Prostate gland (tissue), 2 donors: ENCODE results near the gene SLC44A4. TPM values are rescaled to one million over a fixed set of nuclear protein-coding genes. Genes with fewer than 3 reads are reported as not detected.
"Not testable (repeated sequence)": the region's sequence is repeated elsewhere in the genome, so short reads cannot be mapped to it uniquely, and the experiment has no call there.

Experiments used
- DNase-seq: peaks from one replicate; pipeline ENCODE4 v3.0.0-alpha.2; 2019; ENCODE audit warnings: low spot score
- H3K27ac ChIP-seq, 2 donors: fragments of 200-600 bp; sonication (generic); 2 replicates each; pipeline ENCODE4 v1.5.1; 2017 to 2019
- H3K27me3 ChIP-seq: fragments of 200-600 bp; sonication (generic); replicated peaks from 2 replicates; pipeline ENCODE4 v1.5.1; 2019; ENCODE audit not compliant: insufficient read depth
- H3K36me3 ChIP-seq, 2 donors: fragments of 200-600 bp; sonication (generic); 1 replicate in 1 of 2; 2 replicates in 1 of 2; pipeline versions ENCODE4 v1.5.1 to v1.8.1; 2017 to 2019
- H3K4me1 ChIP-seq: fragments of 200-600 bp; sonication (generic); replicated peaks from 2 replicates; pipeline ENCODE4 v1.5.1; 2019
- H3K4me3 ChIP-seq, 2 donors: fragments of 200-600 bp; sonication (generic); 2 replicates each; pipeline ENCODE4 v1.5.1; 2017 to 2019
- H3K9me3 ChIP-seq: fragments of 200-600 bp; sonication (generic); 2 replicates; pipeline ENCODE4 v1.5.1; 2017
- POLR2A ChIP-seq: fragments of 450-650 bp; IDR thresholded peaks from one replicate; pipeline ENCODE4 v1.6.1; 2016; ENCODE audit warnings: antibody characterized with exemption, mild to moderate bottlenecking
- POLR2AphosphoS5 ChIP-seq: sonication (generic); formaldehyde crosslinking; IDR thresholded peaks from one replicate; pipeline ENCODE4 v1.6.1; 2017; ENCODE audit warnings: antibody characterized with exemption
- WGBS: methylation state at CpG from one replicate; pipeline ENCODE4 v1.1.5; 2018; 5-methylcytosine and 5-hydroxymethylcytosine counted together
- intact Hi-C: fragments of 100-400 bp; cut with DNase I; formaldehyde crosslinking; loops from one replicate; pipeline ENCODE4 v1.14.2; 2022
- total RNA-seq, 2 donors: library from RNA; depleted of rRNA; stranded (reverse); fragments of >200 nt; gene quantifications; one replicate each; pipeline ENCODE4 v1.1.0, GENCODE V29; 2016
- TF ChIP-seq, protein P1 (sequence below), 4 experiments: fragments of 200-600 bp in 2 of 4; fragments of 450-650 bp in 2 of 4; sonication (generic) in 2 of 4; IDR thresholded peaks; 1 replicate in 3 of 4; 2 replicates in 1 of 4; pipeline ENCODE4 v1.5.1; 2016 to 2019; ENCODE audit warnings: antibody characterized with exemption in 4 of 4, mild to moderate bottlenecking in 2 of 4, moderate library complexity in 2 of 4

SLC44A4 gene
- total RNA-seq, 2 donors from 2014 or later, result 125 to 332 TPM

DNA sequence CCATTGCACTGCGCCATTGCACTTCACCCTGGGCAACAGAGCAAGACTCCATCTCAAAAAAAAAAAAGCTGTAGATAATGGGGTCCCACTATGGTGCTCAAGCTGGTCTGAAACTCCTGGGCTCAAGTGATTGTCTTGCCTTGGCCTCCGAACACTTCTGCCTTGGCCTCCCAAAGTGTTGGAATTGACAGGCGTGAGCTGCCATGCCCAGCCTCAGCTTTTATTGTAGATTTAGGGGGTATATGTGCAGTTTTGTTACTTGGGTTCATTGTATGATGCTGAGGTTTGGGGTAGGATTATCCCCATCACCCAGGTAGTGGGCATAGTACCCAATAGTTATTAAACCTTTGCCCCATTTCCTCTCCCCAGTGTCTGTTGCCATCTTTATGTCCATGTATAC, 39.8 kb downstream of the SLC44A4 start:
- Histone ChIP-seq H3K9me3 (no peaks in the 10 kb centered on the region), H3K27ac (no peak overlapping the region), H3K27me3 (no peaks in the 10 kb centered on the region), H3K36me3 (peaks cover 0 to 3% of the 10 kb centered on the region in 2 donors), H3K4me3 (no peak overlapping the region), H3K4me1 (peaks cover 14% of the 10 kb centered on the region)
- WGBS, result 93% methylated on average over 3 of the region's 3 CpGs
- intact Hi-C loops, result no loop called here
- TF ChIP-seq, protein P1, sequence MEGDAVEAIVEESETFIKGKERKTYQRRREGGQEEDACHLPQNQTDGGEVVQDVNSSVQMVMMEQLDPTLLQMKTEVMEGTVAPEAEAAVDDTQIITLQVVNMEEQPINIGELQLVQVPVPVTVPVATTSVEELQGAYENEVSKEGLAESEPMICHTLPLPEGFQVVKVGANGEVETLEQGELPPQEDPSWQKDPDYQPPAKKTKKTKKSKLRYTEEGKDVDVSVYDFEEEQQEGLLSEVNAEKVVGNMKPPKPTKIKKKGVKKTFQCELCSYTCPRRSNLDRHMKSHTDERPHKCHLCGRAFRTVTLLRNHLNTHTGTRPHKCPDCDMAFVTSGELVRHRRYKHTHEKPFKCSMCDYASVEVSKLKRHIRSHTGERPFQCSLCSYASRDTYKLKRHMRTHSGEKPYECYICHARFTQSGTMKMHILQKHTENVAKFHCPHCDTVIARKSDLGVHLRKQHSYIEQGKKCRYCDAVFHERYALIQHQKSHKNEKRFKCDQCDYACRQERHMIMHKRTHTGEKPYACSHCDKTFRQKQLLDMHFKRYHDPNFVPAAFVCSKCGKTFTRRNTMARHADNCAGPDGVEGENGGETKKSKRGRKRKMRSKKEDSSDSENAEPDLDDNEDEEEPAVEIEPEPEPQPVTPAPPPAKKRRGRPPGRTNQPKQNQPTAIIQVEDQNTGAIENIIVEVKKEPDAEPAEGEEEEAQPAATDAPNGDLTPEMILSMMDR (IDR thresholded peaks at IDR 0.05), result no peak
- TF ChIP-seq POLR2A (no peak), POLR2AphosphoS5 (no peak)
- no peak for DNase-seq

DNA sequence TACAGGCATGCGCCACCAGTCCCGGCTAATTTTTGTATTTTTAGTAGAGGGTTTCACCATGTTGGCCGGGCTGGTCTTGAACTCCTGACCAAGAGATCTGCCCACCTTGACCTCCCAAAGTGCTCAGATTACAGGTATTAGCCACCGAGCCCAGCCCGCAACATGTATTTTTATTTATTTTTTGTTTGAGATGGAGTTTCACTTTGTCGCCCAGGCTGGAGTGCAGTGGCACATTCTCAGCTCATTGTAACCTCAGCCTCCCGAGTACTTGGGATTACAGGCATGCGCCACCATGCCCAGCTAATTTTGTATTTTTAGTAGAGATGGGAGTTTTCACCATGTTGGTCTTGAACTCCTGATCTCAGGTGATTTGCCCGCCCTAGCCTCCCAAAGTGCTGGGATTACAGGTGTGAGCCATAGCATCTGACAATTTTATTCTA, 40.7 kb downstream of the SLC44A4 start:
- WGBS, result 87% methylated on average over 9 of the region's 9 CpGs
- H3K27ac ChIP-seq, DNase-seq, H3K9me3 ChIP-seq, H3K36me3 ChIP-seq, H3K4me3 ChIP-seq, H3K27me3 ChIP-seq, intact Hi-C loops: not testable (repeated sequence)
- H3K4me1 ChIP-seq, result peaks cover 14% of the 10 kb centered on the region

DNA sequence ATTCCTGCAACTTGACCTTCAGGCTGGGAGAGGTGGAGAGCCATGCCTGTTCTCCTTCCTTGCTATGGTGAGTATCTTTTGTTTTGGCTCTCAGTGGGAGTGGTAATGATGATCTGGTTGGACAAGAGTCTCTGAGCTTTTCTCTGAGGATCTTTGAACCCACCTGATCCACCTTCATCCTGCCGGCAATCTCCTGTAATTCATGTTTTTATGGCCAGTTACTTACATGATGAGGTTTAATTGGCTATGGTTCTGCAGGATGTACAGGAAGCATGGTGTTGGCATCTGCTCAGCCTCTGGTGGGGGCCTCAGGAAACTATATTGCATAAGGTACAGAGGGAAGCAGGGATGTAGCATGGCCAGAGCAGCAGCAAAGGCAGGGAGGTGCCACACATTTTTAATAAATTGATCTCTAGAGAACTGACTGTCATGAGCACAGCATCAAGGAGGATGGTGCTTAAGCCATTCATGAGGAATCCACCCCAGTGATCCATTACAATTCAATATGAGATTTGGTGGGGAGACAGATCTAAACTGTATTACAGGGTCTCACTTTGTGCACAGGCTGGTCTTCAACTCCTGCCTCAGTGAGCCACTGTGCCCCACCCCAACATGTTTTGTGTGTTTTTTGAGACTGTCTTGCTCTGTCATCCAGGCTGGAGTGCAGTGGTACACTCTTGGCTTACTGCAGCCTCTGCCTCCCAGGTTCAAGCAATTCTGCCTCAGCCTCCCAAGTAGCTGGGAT, 41.3 kb downstream of the SLC44A4 start:
- intact Hi-C loops, result no loop called here
- Histone ChIP-seq H3K9me3 (no peaks in the 10 kb centered on the region), H3K27ac (peak overlapping the region; percentile 97), H3K4me1 (peaks cover 14% of the 10 kb centered on the region), H3K27me3 (no peaks in the 10 kb centered on the region), H3K36me3 (peaks cover 0 to 3% of the 10 kb centered on the region in 2 donors), H3K4me3 (peak overlapping the region in 1 of 2 donors; percentile 80)
- TF ChIP-seq POLR2AphosphoS5 (no peak), POLR2A (no peak)
- DNase-seq, result no peak
- WGBS, result 6% methylated on average over 1 of the region's 1 CpG

DNA sequence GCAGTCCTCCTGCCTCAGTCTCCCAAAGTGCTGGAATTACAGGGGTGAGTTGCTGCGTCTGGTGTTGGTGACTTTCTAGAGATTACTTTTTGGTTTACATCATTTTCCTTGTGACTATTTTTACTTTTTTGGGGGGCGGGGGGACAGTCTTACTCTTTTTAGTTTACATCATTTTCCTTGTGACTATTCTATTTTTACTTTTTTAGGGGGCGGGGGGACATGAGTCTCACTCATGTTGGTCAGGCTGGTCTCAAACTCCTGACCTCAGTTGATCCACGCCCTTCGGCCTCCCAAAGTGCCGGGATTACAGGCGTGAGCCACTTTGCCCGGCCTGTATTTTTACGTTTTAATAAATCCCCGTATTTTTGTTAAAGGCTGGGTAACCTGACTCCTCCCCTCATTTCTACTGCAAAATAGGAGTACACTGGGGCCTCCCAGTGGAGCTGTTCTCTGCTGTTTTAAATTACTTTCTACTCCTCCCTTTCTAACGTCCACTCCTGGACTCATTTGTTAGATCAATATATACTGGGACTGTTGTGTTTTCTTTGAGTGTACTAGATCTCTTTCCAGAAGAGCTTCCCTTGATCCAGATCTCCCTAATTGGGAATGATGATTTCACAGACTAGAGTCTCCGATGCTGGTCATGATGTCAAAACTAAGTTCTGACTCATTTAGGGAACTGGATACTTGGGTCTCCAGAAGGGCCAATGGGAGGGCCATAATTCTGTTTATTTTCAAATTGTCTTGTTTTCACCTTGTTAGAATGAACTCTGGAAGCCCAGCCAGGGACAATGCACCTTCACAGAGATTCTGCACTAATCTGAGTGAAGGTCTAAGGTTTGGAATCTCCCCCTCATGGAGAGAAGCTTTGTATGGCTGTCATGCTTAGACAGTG, 42.1 kb downstream of the SLC44A4 start:
- no peak for DNase-seq
- TF ChIP-seq, protein P1 (IDR thresholded peaks at IDR 0.05), result peak in 1 of 4 experiments; percentile 19
- no peak for TF ChIP-seq POLR2A
- Histone ChIP-seq H3K9me3 (no peaks in the 10 kb centered on the region), H3K27ac (peak overlapping the region; percentile 97), H3K4me1 (peaks cover 15% of the 10 kb centered on the region), H3K27me3 (no peaks in the 10 kb centered on the region), H3K36me3 (peaks cover 0 to 3% of the 10 kb centered on the region in 2 donors), H3K4me3 (peak overlapping the region; percentile 70 to 80)
- intact Hi-C loops, result no loop called here
- 18% methylated on average over 12 of the region's 12 CpGs for WGBS

DNA sequence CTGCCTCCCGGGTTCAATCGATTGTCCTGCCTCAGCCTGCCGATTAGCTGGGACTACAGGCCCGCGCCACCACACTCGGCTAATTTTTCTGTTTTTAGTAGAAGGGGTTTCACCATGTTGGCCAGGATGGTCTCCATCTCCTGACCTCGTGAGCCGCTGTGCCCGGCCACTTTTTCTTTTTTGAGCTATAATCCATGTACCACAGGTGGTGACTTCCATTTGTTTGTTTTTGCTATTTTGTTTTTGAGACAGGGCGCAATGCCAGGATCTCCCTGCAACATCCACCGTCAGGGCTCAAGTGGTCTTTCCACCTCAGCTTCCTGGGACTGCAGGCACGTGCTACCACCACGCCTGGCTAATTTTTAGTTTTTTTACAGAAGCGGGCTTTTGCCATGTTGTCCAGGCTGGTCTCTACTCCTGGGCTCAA, 42.7 kb downstream of the SLC44A4 start:
- DNase-seq, result no peak
- WGBS, result 14% methylated on average over 14 of the region's 14 CpGs
- peaks cover 19% of the 10 kb centered on the region for H3K4me1 ChIP-seq

More for the DNA sequence above, 42.7 kb downstream of the SLC44A4 start:
- Histone ChIP-seq H3K9me3 (no peaks in the 10 kb centered on the region), H3K36me3 (peaks cover 0 to 3% of the 10 kb centered on the region in 2 donors), H3K4me3 (peak overlapping the region; percentile 70 to 80), H3K27ac (peak overlapping the region; percentile 97), H3K27me3 (no peaks in the 10 kb centered on the region)
- TF ChIP-seq, protein P1 (IDR thresholded peaks at IDR 0.05), result no peak
- TF ChIP-seq POLR2AphosphoS5 (no peak), POLR2A (no peak)
- intact Hi-C loops, result no loop called here
